Measurements from ENCODE around the gene SNX10. TPM values are rescaled to one million over a fixed set of nuclear protein-coding genes. Genes with fewer than 3 reads are reported as not detected.

SNX10 gene
- total and polyA plus RNA-seq, 2 of the 4 experiments (the other 2 are of a cell fraction) = not detected

GRCh38 chr7:26398756-26399509 lies 107.3 kb downstream of the SNX10 start (continued):
- no peak for TF ChIP-seq MAFK (IDR thresholded peaks at IDR 0.05; ENCODE audit: low read depth, low read length)

GRCh38 chr7:26399736-26400135 lies 108.1 kb downstream of the SNX10 start:
- no CpG with 5 or more reads among the region's 1 CpG for WGBS, 2 experiments (ENCODE audit: extremely low coverage in 2 of 2, insufficient read length in 1 of 2)
- H3K27ac ChIP-seq (ENCODE audit: insufficient read depth, low read length) = no peak overlapping the region

More at GRCh38 chr7:26399736-26400135, 108.1 kb downstream of the SNX10 start:
- Histone ChIP-seq H2AFZ (replicated peaks; ENCODE audit: low read length, poor library complexity) (no peak overlapping the region), H3K9me1 (ENCODE audit: insufficient read depth, low read length) (no peaks in the 10 kb centered on the region), H4K20me1 (ENCODE audit: insufficient read depth, low read length) (no peaks in the 10 kb centered on the region), H3K4me3 (ENCODE audit: insufficient read depth, low read depth, low read length) (no peak overlapping the region), H4K8ac (ENCODE audit: low read depth in 2 of 2, low read length in 2 of 2) (no peak overlapping the region), H3K4me2 (ENCODE audit: low read depth, low read length) (no peak overlapping the region), H3K9me3 (ENCODE audit: control insufficient read depth, insufficient read depth, low read length) (no peaks in the 10 kb centered on the region), H2AK5ac (ENCODE audit: low read depth, low read length) (no peak overlapping the region), H3K14ac (replicated peaks; ENCODE audit: low read depth, low read length) (no peak overlapping the region), H2AK9ac (replicated peaks; ENCODE audit: low read depth, low read length, poor library complexity) (no peak overlapping the region), H3K79me1 (ENCODE audit: low read depth in 1 of 2, low read length in 2 of 2) (no peaks in the 10 kb centered on the region), H2BK120ac (ENCODE audit: low read depth, low read length) (no peak overlapping the region), H3K9ac (ENCODE audit: low read depth, low read length) (no peak overlapping the region), H3K56ac (ENCODE audit: extremely low read depth, insufficient read depth, low read length) (no peak overlapping the region), H2BK5ac (ENCODE audit: low read depth, low read length, poor library complexity, severe bottlenecking) (no peak overlapping the region), H3K18ac (ENCODE audit: low read depth, low read length) (no peak overlapping the region), H2BK20ac (ENCODE audit: low read depth, low read length) (no peak overlapping the region), H4K91ac (ENCODE audit: insufficient read depth, low read depth, low read length) (no peak overlapping the region), H3K4me1 (ENCODE audit: control insufficient read depth, insufficient read depth, low read length) (peaks cover 2% of the 10 kb centered on the region; the same call in 1 of the 2 replicates), H3K27me3 (ENCODE audit: control insufficient read depth, insufficient read depth, low read length) (peaks cover 27% of the 10 kb centered on the region), H3K4ac (ENCODE audit: low read depth, low read length) (no peak overlapping the region), H3K36me3 (ENCODE audit: control insufficient read depth, insufficient read depth, low read length) (no peaks in the 10 kb centered on the region), H2BK15ac (ENCODE audit: low read depth, low read length) (no peak overlapping the region), H4K5ac (ENCODE audit: low read depth, low read length) (no peak overlapping the region), H3K23ac (ENCODE audit: low read depth, low read length) (no peak overlapping the region)
- DNase-seq = no peak
- intact Hi-C loops (cut with micrococcal nuclease) (no loop called here), in situ Hi-C loops (cut with MboI; ENCODE audit: low sequenced_read_pairs) (no loop called here), dilution Hi-C loops (cut with HindIII; ENCODE audit: low sequenced_read_pairs, unreplicated experiment) (no loop called here)
- no peak for ATAC-seq (ENCODE audit: low read depth)
- ChIA-PET CTCF (no interaction called here), POLR2A (ENCODE audit: unreplicated experiment) (no interaction called here)
- TF ChIP-seq RCOR1 (IDR thresholded peaks at IDR 0.05; ENCODE audit: insufficient replicate concordance, low read length) = no peak
- no peak for TF ChIP-seq RAD21 (IDR thresholded peaks at IDR 0.05; ENCODE audit: low read length)
- TF ChIP-seq NFE2L2 (IDR thresholded peaks at IDR 0.05; ENCODE audit: low read depth, low read length) = no peak
- TF ChIP-seq MAZ (IDR thresholded peaks at IDR 0.05; ENCODE audit: borderline replicate concordance, low read depth, low read length) = no peak
- no peak for TF ChIP-seq POLR2A (IDR thresholded peaks at IDR 0.05; ENCODE audit: low read depth, low read length)
- no peak for TF ChIP-seq CHD1 (IDR thresholded peaks at IDR 0.05; ENCODE audit: low read depth, low read length)
- no peak for TF ChIP-seq RFX5 (IDR thresholded peaks at IDR 0.05; ENCODE audit: low read depth, low read length)
- no peak for TF ChIP-seq MAFK (IDR thresholded peaks at IDR 0.05; ENCODE audit: low read depth, low read length)
- no peak for TF ChIP-seq BHLHE40 (IDR thresholded peaks at IDR 0.05; ENCODE audit: low read depth, low read length)
- no TSS peak for BruUV-seq (replicated peaks)

Measured in IMR-90 (cell line).